ENCODE results near the gene FAHD2B. TPM values are rescaled to one million over a fixed set of nuclear protein-coding genes. Genes with fewer than 3 reads are reported as not detected.
A peak's percentile ranks its signal among the peaks of the same experiment; 100 is the strongest.
"Not testable (repeated sequence)": the region's sequence is repeated elsewhere in the genome, so short reads cannot be mapped to it uniquely, and the experiment has no call there.

The FAHD2B gene
- 5.7 and 6.3 TPM in 2 replicates for total RNA-seq

- peak; percentile 11 for DNase-seq (ENCODE audit: low read depth)
These were observed at the start of gene FAHD2B for GRCh38 chr2:97094772-97095611. FAHD2B (minus strand) TSS chr2:97094882; CDS start chr2:97091706, 3,176 bp downstream.

GRCh38 chr2:97144016-97144415 is 49.3 kb upstream of the FAHD2B start:
- not testable (repeated sequence) for DNase-seq (ENCODE audit: low read depth)

- DNase-seq (ENCODE audit: low read depth), result not testable (repeated sequence)
These were observed 34.4 kb upstream of the FAHD2B start for GRCh38 chr2:97129090-97129489.

- DNase-seq (ENCODE audit: low read depth), result not testable (repeated sequence)
These were observed 19.2 kb upstream of the FAHD2B start for GRCh38 chr2:97113882-97114255.

- DNase-seq (ENCODE audit: low read depth), result peak; percentile 39
These were observed 18.6 kb upstream of the FAHD2B start, which contains the start of gene ANKRD36 for GRCh38 chr2:97113050-97113881. ANKRD36 (plus strand) TSS chr2:97113153; CDS start chr2:97113740, 587 bp downstream.

- peak; percentile 45 for DNase-seq (ENCODE audit: low read depth)
These were observed 17.8 kb upstream of the FAHD2B start for GRCh38 chr2:97112320-97113049.

- DNase-seq (ENCODE audit: low read depth), result not testable (repeated sequence)
These were observed 16.6 kb upstream of the FAHD2B start for GRCh38 chr2:97111246-97111645.

- not testable (repeated sequence) for DNase-seq (ENCODE audit: low read depth)
These were observed 12.2 kb upstream of the FAHD2B start for GRCh38 chr2:97106878-97107277.

GRCh38 chr2:97098786-97099372 is 4.2 kb upstream of the FAHD2B start:
- DNase-seq (ENCODE audit: low read depth), result not testable (repeated sequence)

GRCh38 chr2:97095661-97096060 is 979 bp upstream of the FAHD2B start:
- DNase-seq (ENCODE audit: low read depth), result no peak

- DNase-seq (ENCODE audit: low read depth), result not testable (repeated sequence)
These were observed 505 bp downstream of the FAHD2B start for GRCh38 chr2:97093983-97094771.

- DNase-seq (ENCODE audit: low read depth), result not testable (repeated sequence)
These were observed 1.7 kb downstream of the FAHD2B start for GRCh38 chr2:97092946-97093345.

GRCh38 chr2:97088706-97089105 is 6.0 kb downstream of the FAHD2B start:
- not testable (repeated sequence) for DNase-seq (ENCODE audit: low read depth)

GRCh38 chr2:97085093-97085492 is 9.6 kb downstream of the FAHD2B start:
- DNase-seq (ENCODE audit: low read depth), result not testable (repeated sequence)

- DNase-seq (ENCODE audit: low read depth), result not testable (repeated sequence)
These were observed 11.2 kb downstream of the FAHD2B start for GRCh38 chr2:97083516-97083915.

GRCh38 chr2:97082206-97082605 is 12.5 kb downstream of the FAHD2B start:
- DNase-seq (ENCODE audit: low read depth), result not testable (repeated sequence)

- not testable (repeated sequence) for DNase-seq (ENCODE audit: low read depth)
These were observed 13.8 kb downstream of the FAHD2B start for GRCh38 chr2:97080855-97081254.

- DNase-seq (ENCODE audit: low read depth), result not testable (repeated sequence)
These were observed 17.5 kb downstream of the FAHD2B start for GRCh38 chr2:97077213-97077612.

GRCh38 chr2:97070915-97071314 is 23.8 kb downstream of the FAHD2B start:
- not testable (repeated sequence) for DNase-seq (ENCODE audit: low read depth)

GRCh38 chr2:97068722-97069121 is 26.0 kb downstream of the FAHD2B start:
- DNase-seq (ENCODE audit: low read depth), result not testable (repeated sequence)

All from renal cortical epithelial cell (primary cell).